AG09319 (cell line): ENCODE data around the gene MPDZ.

Experiments used
- DNase-seq: peaks from one replicate; pipeline ENCODE4 v3.0.0-alpha.2; 2010; ENCODE audit warnings: low read depth; ENCODE audit errors: extremely low read depth
- CTCF ChIP-seq: IDR thresholded peaks from 2 replicates; pipeline ENCODE4 v1.5.1; 2011; ENCODE audit warnings: low read depth, mild to moderate bottlenecking, inconsistent platforms, low read length, moderate library complexity

Gene MPDZ

GRCh38 chr9:13165236-13165945 lies 114.1 kb downstream of the MPDZ start:
- DNase-seq, result no peak

GRCh38 chr9:13163946-13164345 lies 115.5 kb downstream of the MPDZ start:
- no peak for DNase-seq
- TF ChIP-seq CTCF, result no peak

More at GRCh38 chr9:13165236-13165945, 114.1 kb downstream of the MPDZ start:
- no peak for TF ChIP-seq CTCF

- DNase-seq, result no peak
- TF ChIP-seq CTCF, result no peak
Measured at GRCh38 chr9:13163287-13163686, 116.2 kb downstream of the MPDZ start.

GRCh38 chr9:13160051-13160450 lies 119.4 kb downstream of the MPDZ start:
- no peak for TF ChIP-seq CTCF
- peak; percentile 5 for DNase-seq

- DNase-seq, result no peak
- no peak for TF ChIP-seq CTCF
Measured at GRCh38 chr9:13158986-13159385, 120.5 kb downstream of the MPDZ start.

GRCh38 chr9:13151489-13151888 lies 128.0 kb downstream of the MPDZ start:
- DNase-seq, result no peak
- TF ChIP-seq CTCF, result no peak

GRCh38 chr9:13149454-13149853 lies 130.0 kb downstream of the MPDZ start:
- DNase-seq, result no peak
- TF ChIP-seq CTCF, result no peak
